Fibroblast of skin of back (primary cell): ENCODE data around the gene SLC12A9.
"Not testable (repeated sequence)": the region's sequence is repeated elsewhere in the genome, so short reads cannot be mapped to it uniquely, and the experiment has no call there.

Experiments used
- DNase-seq: peaks from one replicate; pipeline ENCODE4 v3.0.0-alpha.2; 2013

The SLC12A9 gene

DNA sequence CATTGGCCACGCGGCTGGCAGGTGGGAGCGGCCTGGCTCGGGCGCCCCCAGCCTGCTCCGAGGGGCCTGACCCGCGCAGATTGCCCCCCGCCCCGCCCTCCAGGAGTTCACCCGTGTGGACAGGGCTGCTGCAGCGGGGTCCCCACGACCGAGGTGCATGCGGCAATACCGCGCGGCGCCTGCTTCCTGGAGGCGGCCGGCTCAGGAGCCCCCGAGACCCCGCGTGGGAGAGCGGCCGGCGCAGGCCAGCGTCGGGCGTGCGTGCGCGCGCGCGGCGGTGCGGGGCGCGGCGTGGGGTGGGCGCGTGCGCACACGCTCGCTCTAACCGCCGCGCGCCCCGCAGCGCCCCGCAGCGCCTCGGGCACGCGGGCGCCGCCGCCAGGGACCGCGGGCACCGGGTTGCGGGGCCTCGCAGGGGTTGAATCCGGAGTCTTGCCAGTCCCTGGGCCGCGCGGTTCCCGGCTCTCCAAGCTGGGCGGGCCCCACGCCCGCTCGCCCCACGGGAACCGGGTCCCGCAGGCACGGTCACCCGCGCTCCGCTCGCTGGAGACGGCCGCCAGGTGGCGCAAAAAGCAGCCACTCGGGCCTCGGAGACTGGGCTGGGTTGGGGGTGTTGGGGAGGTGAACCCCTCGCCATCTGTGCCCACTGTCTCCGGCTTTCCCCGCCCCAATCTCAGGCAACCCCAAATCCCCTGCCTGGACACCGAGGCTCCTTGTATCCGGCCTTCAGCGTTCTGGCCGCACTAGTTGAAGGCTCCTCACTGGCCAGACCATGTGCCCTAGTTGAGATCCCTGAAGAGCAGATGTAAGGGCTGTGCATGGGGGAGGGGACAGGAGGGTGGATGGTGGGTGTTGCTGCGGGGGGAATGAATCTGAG lies 44.5 kb downstream of the SLC12A9 start:
- no peak for DNase-seq

DNA sequence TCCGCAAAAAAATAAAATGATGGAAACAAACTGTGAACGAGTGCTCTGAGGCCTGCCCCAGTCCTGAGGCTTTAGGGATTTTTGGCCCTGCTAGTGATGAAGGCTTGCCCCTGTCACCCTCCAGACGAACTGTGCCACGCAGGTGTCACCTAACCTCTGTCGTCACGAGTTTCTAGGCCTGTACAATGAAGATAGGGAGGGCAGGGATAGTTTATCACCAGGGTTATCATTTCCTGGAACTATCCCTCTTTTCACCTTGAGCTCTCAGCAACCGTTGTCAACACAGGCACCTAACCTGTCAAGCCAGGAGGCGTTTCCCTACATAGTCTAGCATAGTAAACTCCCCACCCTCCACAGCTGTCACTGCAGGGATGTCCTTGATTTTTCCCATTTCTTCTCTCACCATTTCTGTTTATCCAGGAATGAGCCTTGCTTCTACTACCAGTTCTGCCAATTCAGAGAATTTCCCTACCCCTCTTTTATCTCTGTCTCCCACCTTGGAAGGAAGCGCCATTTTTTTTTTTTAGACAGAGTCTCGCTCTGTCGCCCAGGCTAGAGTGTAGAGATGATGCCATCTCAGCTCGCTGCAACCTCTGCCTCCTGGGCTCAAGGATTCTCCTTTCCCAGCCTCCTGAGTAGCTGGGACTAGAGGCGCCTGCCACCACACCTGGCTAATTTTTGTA lies 45.4 kb downstream of the SLC12A9 start:
- DNase-seq, result no peak

DNA sequence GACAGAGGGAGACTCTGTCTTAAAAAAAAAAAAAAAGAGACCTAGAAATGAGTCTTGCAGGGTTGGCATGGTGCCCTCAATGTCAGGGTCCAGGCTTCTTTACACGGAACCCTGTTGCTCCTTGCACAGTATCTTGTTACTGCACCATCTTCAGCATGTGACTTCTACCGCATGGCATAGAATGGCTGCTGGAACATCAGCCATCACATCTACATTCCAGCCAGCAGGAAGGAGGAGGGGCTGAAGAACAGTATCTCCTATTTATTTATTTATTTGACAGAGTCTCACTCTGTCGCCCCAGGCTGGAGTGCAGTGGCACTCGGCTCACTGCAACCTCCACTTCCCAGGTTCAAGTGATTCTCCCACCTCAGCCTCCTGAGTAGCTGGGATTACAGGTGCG lies 46.9 kb downstream of the SLC12A9 start:
- DNase-seq, result no peak

DNA sequence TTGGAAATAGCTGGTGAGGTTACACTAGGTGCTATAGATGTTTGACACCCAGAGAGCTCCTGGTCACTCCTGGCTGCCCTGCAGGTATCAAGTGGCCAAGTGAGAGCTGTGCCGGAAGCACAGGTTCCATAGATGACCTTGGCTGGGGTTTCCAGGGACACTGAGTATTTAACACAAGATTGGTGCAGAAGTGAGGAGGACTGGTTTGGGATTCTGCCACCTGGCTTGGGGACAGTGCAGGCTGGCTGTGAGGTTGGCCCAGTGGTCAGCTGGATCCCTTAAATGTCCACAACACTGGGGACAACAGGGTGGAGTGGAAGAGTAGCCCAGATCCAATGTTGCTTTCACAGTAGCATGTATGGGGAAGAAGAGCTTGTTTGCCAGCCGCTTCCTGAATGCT lies 48.5 kb downstream of the SLC12A9 start:
- DNase-seq, result no peak

DNA sequence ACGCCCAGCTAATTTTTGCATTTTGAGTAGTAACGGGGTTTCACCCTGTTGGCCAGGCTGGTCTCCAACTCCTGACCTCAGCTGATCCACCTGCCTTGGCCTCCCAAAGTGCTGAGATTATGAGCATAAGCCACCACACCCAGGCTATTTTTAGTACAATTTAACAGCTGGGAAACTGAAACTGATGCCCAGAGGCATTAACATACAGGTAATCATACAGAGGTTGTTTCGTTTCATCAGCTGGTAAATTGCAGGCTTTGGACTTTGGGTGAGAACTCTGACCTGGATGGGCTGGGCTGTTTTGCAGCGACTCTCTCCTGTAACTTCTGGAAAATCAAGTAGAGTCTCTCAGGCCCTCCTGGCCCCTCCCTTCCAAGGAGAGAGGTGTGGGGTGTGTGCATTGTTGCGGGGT lies 49.4 kb downstream of the SLC12A9 start:
- DNase-seq, result no peak

DNA sequence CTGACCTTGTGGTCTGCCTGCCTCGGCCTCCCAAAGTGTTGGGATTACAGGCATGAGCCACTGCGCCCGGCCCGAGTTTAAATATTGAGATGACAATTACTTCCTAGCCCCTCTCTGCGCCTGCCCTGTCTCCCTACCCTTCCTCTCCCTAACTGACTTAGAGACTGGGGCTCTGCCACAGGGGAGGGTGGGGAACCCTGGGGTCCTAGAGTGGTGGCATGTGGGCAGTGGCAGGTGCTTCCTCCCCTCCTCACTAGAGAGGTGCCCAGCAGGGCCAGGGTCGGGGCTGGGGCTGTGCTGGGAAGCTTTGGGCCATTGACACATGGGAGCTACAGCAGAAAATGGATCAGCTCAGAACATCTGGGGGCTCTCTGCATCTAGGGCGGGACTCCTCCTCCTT lies 50.1 kb downstream of the SLC12A9 start:
- no peak for DNase-seq

DNA sequence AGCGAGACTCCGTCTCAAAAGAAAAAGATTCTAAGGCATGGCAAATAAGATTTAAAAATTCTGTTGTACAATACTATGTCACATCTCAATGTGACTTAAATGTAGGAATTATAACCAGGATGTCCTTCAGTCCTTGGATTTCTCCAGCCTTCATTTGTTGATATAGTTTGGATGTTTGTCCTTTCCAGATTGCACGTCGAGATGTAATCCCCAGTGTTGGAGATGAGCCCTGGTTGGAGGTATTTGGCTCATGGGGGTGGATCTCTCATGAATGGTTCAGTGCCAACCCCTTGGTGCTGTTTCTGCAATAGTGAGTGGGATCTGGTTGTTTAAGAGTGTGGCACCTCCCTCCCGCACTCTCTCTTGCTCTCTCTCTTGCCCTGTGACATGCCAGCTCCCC lies 56.0 kb downstream of the SLC12A9 start:
- DNase-seq, result no peak

DNA sequence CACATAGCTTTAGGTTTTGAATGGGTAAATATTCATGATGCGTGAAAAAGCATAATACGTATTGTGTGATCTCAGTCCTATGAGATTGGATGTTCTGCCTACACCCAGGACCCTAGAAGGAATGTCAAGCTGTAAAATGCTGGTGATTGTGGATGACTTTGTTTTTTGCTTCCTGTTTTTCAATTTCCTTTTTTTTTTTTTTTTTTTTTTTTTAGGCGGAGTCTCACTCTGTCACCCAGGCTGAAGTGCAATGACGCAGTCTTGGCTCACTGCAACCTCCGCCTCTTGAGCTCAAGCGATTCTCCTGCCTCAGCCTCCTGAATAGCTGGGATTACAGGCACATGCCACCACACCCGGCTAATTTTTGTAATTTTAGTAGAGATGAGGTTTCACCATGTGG lies 57.9 kb downstream of the SLC12A9 start:
- DNase-seq, result not testable (repeated sequence)

DNA sequence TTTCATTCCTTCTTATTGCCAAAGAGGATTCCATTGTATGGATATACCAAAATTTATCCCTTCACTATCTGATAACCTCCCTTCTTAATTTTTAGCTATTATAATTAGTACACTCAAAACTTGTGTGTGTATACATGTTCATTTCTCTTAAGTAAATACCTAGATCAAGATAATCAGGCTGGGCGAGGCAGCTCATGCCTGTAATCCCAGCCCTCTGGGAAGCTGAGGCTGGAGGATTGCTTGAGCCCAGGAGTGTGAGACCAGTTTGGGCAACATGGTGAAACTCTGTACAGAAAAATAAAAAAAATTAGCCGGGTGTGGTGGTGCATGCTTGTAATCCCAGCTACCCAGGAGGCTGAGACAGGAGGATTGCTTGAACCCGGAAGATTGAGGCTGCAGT lies 59.0 kb downstream of the SLC12A9 start:
- DNase-seq, result no peak

DNA sequence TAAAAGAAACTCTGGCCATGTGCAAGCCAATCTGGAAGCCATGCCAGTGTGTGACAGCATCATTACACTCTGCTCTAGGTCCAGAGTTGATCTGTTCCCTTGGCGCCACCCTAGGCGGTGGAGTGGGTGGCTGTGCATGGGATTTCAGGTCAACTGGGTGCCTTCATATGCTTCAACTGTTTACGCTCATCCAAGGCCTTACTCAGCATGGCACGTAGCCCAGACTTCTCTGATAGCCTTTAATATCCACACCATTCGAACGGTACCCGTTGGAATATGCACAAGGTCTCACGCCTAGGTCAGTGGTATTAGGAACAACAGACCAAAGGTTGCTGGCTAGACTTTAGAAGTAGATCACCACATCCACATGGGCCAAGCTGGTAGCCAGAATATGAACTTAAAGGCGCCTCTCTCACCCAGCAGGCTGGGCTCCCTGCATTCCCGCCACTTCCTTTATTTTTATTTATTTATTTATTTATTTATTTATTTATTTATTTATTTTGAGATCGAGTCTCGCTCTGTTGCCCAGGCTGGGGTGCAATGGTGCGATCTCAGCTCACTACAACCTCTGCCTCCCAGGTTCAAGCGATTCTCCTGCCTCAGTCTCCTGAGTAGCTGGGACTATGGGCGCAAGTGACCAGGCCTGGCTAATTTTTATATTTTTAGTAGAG lies 61.8 kb downstream of the SLC12A9 start:
- DNase-seq, result no peak

DNA sequence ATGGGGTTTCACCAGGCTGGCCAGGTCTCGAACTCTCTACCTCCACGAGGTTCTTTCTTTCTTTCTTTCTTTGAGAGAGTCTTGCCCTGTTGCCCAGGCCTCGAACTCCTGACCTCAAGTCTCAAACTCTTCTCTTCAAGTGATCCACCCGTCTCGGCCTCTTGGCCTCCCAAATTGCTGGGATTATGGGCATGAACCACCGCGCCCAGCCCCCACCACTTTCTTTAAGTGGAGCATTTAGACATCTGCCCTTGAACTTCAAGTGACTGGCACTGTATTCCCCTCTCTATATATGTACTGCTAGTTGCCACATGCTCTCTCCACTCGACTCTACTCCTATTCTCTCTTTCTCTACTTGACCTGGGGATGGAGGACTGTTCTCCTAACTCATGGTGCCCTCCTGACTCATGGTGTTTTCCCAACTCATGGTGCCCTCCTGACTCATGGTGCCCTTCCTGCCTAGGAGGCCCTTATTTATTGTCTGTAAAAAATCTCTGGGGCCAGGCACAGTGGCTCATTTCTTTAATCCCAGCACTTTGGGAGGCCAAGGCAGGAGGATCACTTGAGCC lies 62.5 kb downstream of the SLC12A9 start:
- DNase-seq, result no peak
